Aorta (tissue), 5 donors: ENCODE data around the gene TH. TPM values are rescaled to one million over a fixed set of nuclear protein-coding genes. Genes with fewer than 3 reads are reported as not detected.

Experiments used
- ATAC-seq: fragments of 200-7000 bp; cut with Tn5 transposase; one replicate; pipeline ENCODE4 v1.9.1; 2022; ENCODE audit warnings: moderate library complexity; ENCODE audit not compliant: low FRiP score
- DNase-seq, 2 donors: peaks; one replicate each; pipeline ENCODE4 v3.0.0-alpha.2; 2020
- H3K27ac ChIP-seq, 2 donors: one replicate each; pipeline ENCODE4 v1.5.1; 2013; ENCODE audit warnings: low read length in 2 of 2, mild to moderate bottlenecking in 2 of 2, moderate library complexity in 2 of 2, control low read depth in 1 of 2, inconsistent platforms in 1 of 2, low read depth in 1 of 2
- H3K27me3 ChIP-seq, 2 donors: one replicate each; pipeline ENCODE4 v1.6.1; 2013; ENCODE audit warnings: control low read depth in 1 of 2, low read length in 1 of 2, mild to moderate bottlenecking in 1 of 2, moderate library complexity in 1 of 2; ENCODE audit not compliant: insufficient read depth in 2 of 2, control insufficient read depth in 1 of 2
- H3K36me3 ChIP-seq, 2 donors: one replicate each; pipeline ENCODE4 v1.6.1; 2013; ENCODE audit warnings: control low read depth in 1 of 2, low read length in 1 of 2, mild to moderate bottlenecking in 1 of 2; ENCODE audit not compliant: insufficient read depth in 2 of 2, control insufficient read depth in 1 of 2
- H3K4me1 ChIP-seq, 2 donors: one replicate each; pipeline ENCODE4 v1.6.1; 2013; ENCODE audit warnings: low read length in 2 of 2, control low read depth in 1 of 2, mild to moderate bottlenecking in 1 of 2, moderate library complexity in 1 of 2; ENCODE audit not compliant: insufficient read depth in 2 of 2, control insufficient read depth in 1 of 2
- H3K4me3 ChIP-seq, 2 donors: one replicate each; pipeline ENCODE4 v1.5.1; 2013; ENCODE audit warnings: low read length in 2 of 2, control low read depth in 1 of 2, mild to moderate bottlenecking in 1 of 2
- H3K9me3 ChIP-seq: one replicate; pipeline ENCODE4 v1.6.1; 2013; ENCODE audit warnings: mild to moderate bottlenecking, low read length; ENCODE audit not compliant: control insufficient read depth
- WGBS, 2 donors: extraction: QIAGEN DNeasy Blood & Tissue Kit; methylation state at CpG; one replicate each; pipeline ENCODE4 v1.1.7; 2013; 5-methylcytosine and 5-hydroxymethylcytosine counted together
- intact Hi-C, 2 donors: fragments of 100-400 bp; cut with DNase I; formaldehyde crosslinking; loops; one replicate each; pipeline versions ENCODE4 v1.14.2 to v1.15.0; 2022
- microRNA-seq, 2 donors: library from miRNA; unstranded; fragments of <30 nt; microRNA quantifications; one replicate each; pipeline ENCODE4 v1.2.0, GENCODE V29; 2020
- polyA plus RNA-seq, 2 donors: library from polyadenylated mRNA; stranded (reverse); fragments of 200-250 nt; gene quantifications; one replicate each; pipeline ENCODE4 v1.2.3, GENCODE V29; 2013
- total RNA-seq, 2 donors: library from RNA; stranded (reverse); fragmentation: NEBNext Ultra II Directional; extraction: Animal tissue kit (Norgen Biotek cat#: 25700); gene quantifications; one replicate each; pipeline ENCODE4 v1.2.1, GENCODE V29; 2021
- donor health status: healthy with polysubstance abuse.
- donor health status: Bipolar disorder and iron deficiency.
- donor health status: DM: no; HTN: no; CAD: no.
- donor health status: DM: no; HTN: no; CAD: no.
- donor health status: DM: yes; HTN: yes; CAD: no.

Gene TH
- total and polyA plus RNA-seq, 4 donors = 0.45 TPM; not detected in 3

DNA sequence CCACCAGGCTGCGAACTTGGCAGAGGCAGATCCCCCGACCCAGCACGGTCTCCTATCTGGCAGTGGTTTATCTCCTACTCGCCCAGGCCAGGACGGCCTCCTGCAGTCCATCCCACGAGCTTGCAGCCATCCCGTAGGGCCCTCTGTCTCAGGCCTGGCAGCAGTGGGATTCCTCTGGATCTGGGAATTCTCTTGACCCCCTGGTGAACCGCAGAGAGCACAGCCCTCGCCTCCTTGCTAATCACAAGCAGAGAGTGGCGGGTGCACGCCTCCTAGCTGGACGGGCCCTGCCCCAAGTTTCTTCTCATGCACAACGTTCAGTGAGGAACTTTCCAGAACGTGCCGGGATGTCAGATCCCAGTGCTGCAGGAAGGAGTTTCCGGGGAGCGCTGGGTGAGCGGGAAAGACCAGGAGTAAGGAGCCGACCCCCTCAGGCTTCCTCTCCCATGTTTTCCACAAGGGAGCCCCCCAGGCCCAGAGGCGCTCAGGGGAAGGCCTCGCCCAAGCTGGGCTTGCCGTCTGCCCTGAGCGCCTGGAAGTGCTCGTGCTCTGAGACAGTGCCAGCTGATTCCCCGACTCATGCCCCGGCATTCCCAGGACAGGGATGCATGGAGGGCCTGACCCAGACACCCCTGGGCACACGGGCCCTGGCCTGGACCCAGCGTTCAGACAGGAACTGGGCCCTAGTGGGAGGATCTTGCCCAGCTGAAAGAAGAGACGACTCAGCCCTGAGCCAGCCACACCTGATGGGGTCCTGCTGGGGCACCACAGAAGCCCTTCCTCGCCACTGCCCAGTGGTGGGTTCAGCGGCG lies 57.0 kb downstream of the TH start:
- no peaks in the 10 kb centered on the region for H3K36me3 ChIP-seq
- intact Hi-C loops = no loop called here
- DNase-seq = peak; percentile 11 to 68
- ATAC-seq = peak; percentile 11
- H3K27ac ChIP-seq = no peak overlapping the region
- H3K4me1 ChIP-seq = no peaks in the 10 kb centered on the region
- 82% methylated on average over 32 of the region's 32 CpGs for whole genome bisulfite sequencing, 2 donors
- no peak overlapping the region for H3K4me3 ChIP-seq
- peaks cover 5% of the 10 kb centered on the region for H3K9me3 ChIP-seq
- H3K27me3 ChIP-seq = no peaks in the 10 kb centered on the region

Small RNA genes lying within 50 kb of the gene (microRNA-seq; reads per million reads assigned to microRNA genes)
- 0 reads per million in 2 donors for gene MIR4686
- 76.3 to 127 reads per million in 2 donors for gene MIR483

Other genes with a start within 250 kb of the TH start
- gene MRPL23, start 224.5 kb downstream of the TH start, total RNA-seq = 10 to 100 TPM; 23.4 to 43.9 TPM
- gene MRPL23, start 224.5 kb downstream of the TH start, polyA plus RNA-seq = 100 to 1,000 TPM in 1 of 2 donors, 10 to 100 TPM in 1; 82.3 to 143 TPM
- gene H19, start 174.0 kb downstream of the TH start, total RNA-seq = 1,000 to 10,000 TPM in 1 of 2 donors, 100 to 1,000 TPM in 1; 318 to 1,787 TPM
- 10 to 100 TPM in 1 of 2 donors, 1 to 10 TPM in 1; 4.5 to 18.0 TPM for gene H19, start 174.0 kb downstream of the TH start, polyA plus RNA-seq
- 100 to 1,000 TPM in 1 of 2 donors, 10 to 100 TPM in 1; 83.5 to 620 TPM for gene IGF2, start 32.4 kb downstream of the TH start, total RNA-seq
- gene IGF2, start 32.4 kb downstream of the TH start, polyA plus RNA-seq = 1 to 10 TPM in 1 of 2 donors, under 1 TPM in 1; 0.67 to 1.8 TPM
- 1 to 10 TPM; 1.9 to 2.1 TPM for gene INS, start 10.6 kb downstream of the TH start, total RNA-seq
- gene INS, start 10.6 kb downstream of the TH start, polyA plus RNA-seq = 10 to 100 TPM; 17.2 to 18.8 TPM
- 1 to 10 TPM in 1 of 2 donors, under 1 TPM in 1; 0.62 to 1.4 TPM for gene ASCL2, start 98.8 kb upstream of the TH start, total RNA-seq
- not detected for gene ASCL2, start 98.8 kb upstream of the TH start, polyA plus RNA-seq
- 1 to 10 TPM; 1.4 to 2.1 TPM for gene C11orf21, start 130.1 kb upstream of the TH start, total RNA-seq
- under 1 TPM in 1 of 2 donors, not detected in 1; 0.46 TPM for gene C11orf21, start 130.1 kb upstream of the TH start, polyA plus RNA-seq
- gene TSPAN32, start 130.2 kb upstream of the TH start, total RNA-seq = 1 to 10 TPM in 1 of 2 donors, under 1 TPM in 1; 0.84 to 3.5 TPM
- gene TSPAN32, start 130.2 kb upstream of the TH start, polyA plus RNA-seq = 1 to 10 TPM in 1 of 2 donors, not detected in 1; 8.7 TPM
- 100 to 1,000 TPM; 538 to 620 TPM for gene CD81, start 205.5 kb upstream of the TH start, total RNA-seq
- gene CD81, start 205.5 kb upstream of the TH start, polyA plus RNA-seq = 100 to 1,000 TPM; 363 to 784 TPM
- gene TSSC4, start 228.9 kb upstream of the TH start, total RNA-seq = 10 to 100 TPM; 35.2 to 44.3 TPM
- gene TSSC4, start 228.9 kb upstream of the TH start, polyA plus RNA-seq = 10 to 100 TPM; 42.9 to 64.4 TPM